Brain pericyte (primary cell): Measurements from ENCODE around the gene HACE1.
"Not testable (repeated sequence)": the region's sequence is repeated elsewhere in the genome, so short reads cannot be mapped to it uniquely, and the experiment has no call there.

ENCODE experiments used
- DNase-seq: peaks from one replicate; pipeline ENCODE4 v3.0.0-alpha.2; 2012; ENCODE audit warnings: low read depth, low spot score

Gene HACE1

GRCh38 chr6:104737567-104737966 is 122.2 kb downstream of the HACE1 start:
- not testable (repeated sequence) for DNase-seq

GRCh38 chr6:104736545-104736944 is 123.2 kb downstream of the HACE1 start:
- DNase-seq: no peak

GRCh38 chr6:104730450-104730849 is 129.3 kb downstream of the HACE1 start:
- DNase-seq: no peak

- DNase-seq: no peak
Measured at GRCh38 chr6:104729433-104729832, 130.3 kb downstream of the HACE1 start.

- no peak for DNase-seq
Measured at GRCh38 chr6:104728448-104728847, 131.3 kb downstream of the HACE1 start.

- DNase-seq: no peak
Measured at GRCh38 chr6:104718672-104719071, 141.0 kb downstream of the HACE1 start.

- no peak for DNase-seq
Measured at GRCh38 chr6:104716858-104717257, 142.9 kb downstream of the HACE1 start.

- no peak for DNase-seq
Measured at GRCh38 chr6:104714796-104715195, 144.9 kb downstream of the HACE1 start.

- DNase-seq: no peak
Measured at GRCh38 chr6:104713982-104714381, 145.7 kb downstream of the HACE1 start.

GRCh38 chr6:104711371-104711770 is 148.3 kb downstream of the HACE1 start:
- DNase-seq: peak; percentile 36

- DNase-seq: no peak
Measured at GRCh38 chr6:104710543-104711335, 149.0 kb downstream of the HACE1 start.

GRCh38 chr6:104705916-104706442 is 153.7 kb downstream of the HACE1 start:
- DNase-seq: no peak

- DNase-seq: no peak
Measured at GRCh38 chr6:104705095-104705707, 154.5 kb downstream of the HACE1 start.

- no peak for DNase-seq
Measured at GRCh38 chr6:104704191-104704590, 155.5 kb downstream of the HACE1 start.

- DNase-seq: no peak
Measured at GRCh38 chr6:104702126-104702841, 157.4 kb downstream of the HACE1 start.

GRCh38 chr6:104700371-104701185 is 159.1 kb downstream of the HACE1 start:
- no peak for DNase-seq

- DNase-seq: no peak
Measured at GRCh38 chr6:104699593-104700329, 160.0 kb downstream of the HACE1 start.

GRCh38 chr6:104698979-104699378 is 160.7 kb downstream of the HACE1 start:
- DNase-seq: no peak

GRCh38 chr6:104692008-104692407 is 167.7 kb downstream of the HACE1 start:
- no peak for DNase-seq

GRCh38 chr6:104689551-104690205 is 170.0 kb downstream of the HACE1 start:
- no peak for DNase-seq
